Endodermal cell (in vitro differentiated cells): Measurements from ENCODE around the gene RFX4. TPM values are rescaled to one million over a fixed set of nuclear protein-coding genes. Genes with fewer than 3 reads are reported as not detected.

Experiments used
- DNase-seq: peaks from one replicate; pipeline ENCODE4 v3.0.0-alpha.2; 2017
- H3K27ac ChIP-seq: 2 replicates; pipeline ENCODE4 v1.5.1; 2013; ENCODE audit warnings: mild to moderate bottlenecking, low read depth, low read length, moderate library complexity
- H3K27me3 ChIP-seq: 2 replicates; pipeline ENCODE4 v1.6.1; 2013; ENCODE audit warnings: mild to moderate bottlenecking, low read length, moderate library complexity; ENCODE audit not compliant: insufficient read depth, control insufficient read depth, poor library complexity, severe bottlenecking
- H3K36me3 ChIP-seq: 2 replicates; pipeline ENCODE4 v1.7.0; 2013; ENCODE audit warnings: mild to moderate bottlenecking, low read length, moderate library complexity; ENCODE audit not compliant: control insufficient read depth, insufficient read depth
- H3K4me1 ChIP-seq: one replicate; pipeline ENCODE4 v1.7.0; 2013; ENCODE audit warnings: low read length; ENCODE audit not compliant: control insufficient read depth, insufficient read depth
- H3K4me3 ChIP-seq: 2 replicates; pipeline ENCODE4 v1.5.1; 2013; ENCODE audit warnings: mild to moderate bottlenecking, low read length, moderate library complexity
- H3K9ac ChIP-seq: 2 replicates; pipeline ENCODE4 v1.6.1; 2013; ENCODE audit warnings: mild to moderate bottlenecking, low read length, moderate library complexity; ENCODE audit not compliant: poor library complexity, severe bottlenecking; ENCODE audit errors: extremely low read depth
- H3K9me3 ChIP-seq: 2 replicates; pipeline ENCODE4 v1.6.1; 2013; ENCODE audit warnings: mild to moderate bottlenecking, low read length, moderate library complexity; ENCODE audit not compliant: control insufficient read depth
- H3K27ac Mint-ChIP-seq: 2 replicates; pipeline ENCODE4 v1.8.0; 2020; ENCODE audit warnings: mixed read lengths
- H3K27me3 Mint-ChIP-seq: 2 replicates; pipeline ENCODE4 v1.8.0; 2021; ENCODE audit warnings: mild to moderate bottlenecking, mixed read lengths; ENCODE audit not compliant: insufficient read depth
- H3K36me3 Mint-ChIP-seq: 2 replicates; pipeline ENCODE4 v1.8.0; 2020; ENCODE audit warnings: low read depth, mixed read lengths
- H3K4me1 Mint-ChIP-seq: 2 replicates; pipeline ENCODE4 v1.8.0; 2020; ENCODE audit warnings: mixed read lengths
- H3K4me3 Mint-ChIP-seq: 2 replicates; pipeline ENCODE4 v1.8.0; 2020; ENCODE audit warnings: mild to moderate bottlenecking, moderate library complexity, mixed read lengths
- H3K9me3 Mint-ChIP-seq: 2 replicates; pipeline ENCODE4 v1.8.0; 2020; ENCODE audit warnings: mild to moderate bottlenecking, mixed read lengths
- CTCF ChIP-seq: fragments of 200-600 bp; sonication (generic); conservative IDR thresholded peaks from 2 replicates; pipeline ENCODE4 v1.5.0; 2021; ENCODE audit warnings: antibody characterized with exemption, mild to moderate bottlenecking
- WGBS, 2 experiments: methylation state at CpG; one replicate each; pipeline versions ENCODE4 v1.1.5 to v1.1.7; 2013; ENCODE audit warnings: missing lambda C conversion rate in 2 of 2, mixed read lengths in 1 of 2; ENCODE audit not compliant: insufficient coverage in 1 of 2, insufficient read length in 1 of 2; 5-methylcytosine and 5-hydroxymethylcytosine counted together
- total RNA-seq, 2 donors: library from RNA; stranded (reverse); fragmentation: NEBNext Ultra II Directional in 1 of 2; extraction: Animal tissue kit (Norgen Biotek cat#: 25700) in 1 of 2; gene quantifications; 2 replicates in 1 of 2; 3 replicates in 1 of 2; pipeline ENCODE4 v1.2.1, GENCODE V29; 2021

Gene RFX4
- total RNA-seq, 2 donors from 2014 or later = 0.09 to 0.86 TPM

GRCh38 chr12:106584104-106585064 lies 1.6 kb downstream of the RFX4 start:
- Histone ChIP-seq H3K27me3 (peaks cover 100% of the 10 kb centered on the region), H3K4me3 (peak overlapping the region; percentile 79), H3K36me3 (no peaks in the 10 kb centered on the region), H3K4me1 (peaks cover 13% of the 10 kb centered on the region), H3K9ac (peak overlapping the region; percentile 11), H3K9me3 (no peaks in the 10 kb centered on the region), H3K27ac (peak overlapping the region; percentile 92)
- peak; percentile 87 for DNase-seq
- TF ChIP-seq CTCF = no peak
- WGBS, 2 experiments = 0 to 2% methylated on average over 28 to 39 of the region's 41 CpGs
- Mint-ChIP-seq H3K4me3 (peak overlapping the region; percentile 43), H3K27me3 (peaks cover 100% of the 10 kb centered on the region), H3K36me3 (no peaks in the 10 kb centered on the region), H3K9me3 (no peaks in the 10 kb centered on the region), H3K4me1 (peaks cover 31% of the 10 kb centered on the region), H3K27ac (no peak overlapping the region)

GRCh38 chr12:106585105-106585520 lies 2.3 kb downstream of the RFX4 start:
- no peaks in the 10 kb centered on the region for H3K36me3 Mint-ChIP-seq
- H3K4me3 Mint-ChIP-seq = peak overlapping the region; percentile 60
- WGBS, 2 experiments = 2 to 3% methylated on average over 8 to 17 of the region's 17 CpGs
- H3K9me3 Mint-ChIP-seq = no peaks in the 10 kb centered on the region
- Histone ChIP-seq H3K4me3 (peak overlapping the region; percentile 79), H3K36me3 (no peaks in the 10 kb centered on the region), H3K9me3 (no peaks in the 10 kb centered on the region), H3K27ac (peak overlapping the region; percentile 11), H3K4me1 (peaks cover 13% of the 10 kb centered on the region), H3K27me3 (peaks cover 100% of the 10 kb centered on the region), H3K9ac (no peak overlapping the region)
- DNase-seq = peak; percentile 51
- peaks cover 100% of the 10 kb centered on the region for H3K27me3 Mint-ChIP-seq
- no peak overlapping the region for H3K27ac Mint-ChIP-seq
- H3K4me1 Mint-ChIP-seq = peaks cover 31% of the 10 kb centered on the region
- TF ChIP-seq CTCF = no peak

- Histone ChIP-seq H3K27me3 (peaks cover 100% of the 10 kb centered on the region), H3K27ac (peak overlapping the region; percentile 82), H3K4me1 (peaks cover 13% of the 10 kb centered on the region), H3K4me3 (peak overlapping the region; percentile 79), H3K36me3 (no peaks in the 10 kb centered on the region), H3K9me3 (no peaks in the 10 kb centered on the region), H3K9ac (no peak overlapping the region)
- peak; percentile 91 for DNase-seq
- peaks cover 31% of the 10 kb centered on the region for H3K4me1 Mint-ChIP-seq
- no peaks in the 10 kb centered on the region for H3K36me3 Mint-ChIP-seq
- H3K27me3 Mint-ChIP-seq = peaks cover 100% of the 10 kb centered on the region
- peak overlapping the region; percentile 60 for H3K4me3 Mint-ChIP-seq
- peak; percentile 29 for TF ChIP-seq CTCF
- WGBS, 2 experiments = 0 to 1% methylated on average over 35 to 63 of the region's 63 CpGs
- no peaks in the 10 kb centered on the region for H3K9me3 Mint-ChIP-seq
- H3K27ac Mint-ChIP-seq = no peak overlapping the region
Observed at GRCh38 chr12:106585521-106586277, 2.9 kb downstream of the RFX4 start.
